GM13976 (cell line): ENCODE data around the gene DNM2.

Experiments
- DNase-seq: peaks from one replicate; pipeline ENCODE4 v3.0.0; 2012; ENCODE audit warnings: low spot score
- in situ Hi-C: fragments of 300-500 bp; cut with MboI; formaldehyde crosslinking; loops from one replicate; pipeline ENCODE4 v1.12.0; 2022; ENCODE audit warnings: low sequenced_read_pairs, mixed read lengths, inconsistent platforms; ENCODE audit not compliant: unreplicated experiment
- TF ChIP-seq, protein P1 (sequence below): IDR thresholded peaks from 2 replicates; pipeline ENCODE4 v1.5.1; 2012; ENCODE audit warnings: borderline replicate concordance, mild to moderate bottlenecking; ENCODE audit not compliant: insufficient read depth; ENCODE audit errors: extremely low read depth, missing control alignments, control extremely low read depth

Gene DNM2

DNA sequence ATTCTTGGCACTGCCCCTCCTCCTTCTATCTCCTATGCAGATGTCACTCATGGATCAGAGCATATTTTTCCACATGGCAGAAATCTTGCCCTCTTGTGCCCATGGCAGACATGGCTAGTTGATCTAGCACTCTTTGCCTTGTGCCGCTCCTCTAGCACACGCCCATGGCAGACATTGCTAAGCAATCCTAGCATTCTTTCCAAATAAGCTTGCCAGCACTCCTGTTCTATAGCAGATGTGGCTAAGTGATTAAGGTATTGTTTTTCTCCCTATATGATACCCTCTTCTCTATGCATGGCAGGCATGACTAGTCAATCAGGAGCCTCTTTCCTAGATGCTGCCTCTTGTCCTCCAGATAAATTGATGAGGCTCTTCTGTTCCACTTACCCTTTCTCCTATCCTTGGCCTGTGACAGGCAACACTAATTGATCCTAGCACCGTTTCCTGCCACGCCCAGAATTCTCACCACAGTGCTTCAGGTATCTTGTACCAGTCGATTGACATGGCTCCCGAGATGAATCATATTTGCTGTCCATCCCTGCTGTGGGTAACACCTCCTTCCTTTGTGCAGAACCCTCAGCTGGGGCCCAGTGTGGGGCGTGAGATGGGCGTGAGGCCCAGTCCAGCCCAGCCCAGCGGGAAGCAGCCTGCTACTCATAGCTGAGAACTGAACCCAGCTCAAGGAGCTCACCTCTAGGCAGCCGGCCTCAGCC is 91.2 kb downstream of the DNM2 start:
- in situ Hi-C loops, result no loop called here
- TF ChIP-seq, protein P1, sequence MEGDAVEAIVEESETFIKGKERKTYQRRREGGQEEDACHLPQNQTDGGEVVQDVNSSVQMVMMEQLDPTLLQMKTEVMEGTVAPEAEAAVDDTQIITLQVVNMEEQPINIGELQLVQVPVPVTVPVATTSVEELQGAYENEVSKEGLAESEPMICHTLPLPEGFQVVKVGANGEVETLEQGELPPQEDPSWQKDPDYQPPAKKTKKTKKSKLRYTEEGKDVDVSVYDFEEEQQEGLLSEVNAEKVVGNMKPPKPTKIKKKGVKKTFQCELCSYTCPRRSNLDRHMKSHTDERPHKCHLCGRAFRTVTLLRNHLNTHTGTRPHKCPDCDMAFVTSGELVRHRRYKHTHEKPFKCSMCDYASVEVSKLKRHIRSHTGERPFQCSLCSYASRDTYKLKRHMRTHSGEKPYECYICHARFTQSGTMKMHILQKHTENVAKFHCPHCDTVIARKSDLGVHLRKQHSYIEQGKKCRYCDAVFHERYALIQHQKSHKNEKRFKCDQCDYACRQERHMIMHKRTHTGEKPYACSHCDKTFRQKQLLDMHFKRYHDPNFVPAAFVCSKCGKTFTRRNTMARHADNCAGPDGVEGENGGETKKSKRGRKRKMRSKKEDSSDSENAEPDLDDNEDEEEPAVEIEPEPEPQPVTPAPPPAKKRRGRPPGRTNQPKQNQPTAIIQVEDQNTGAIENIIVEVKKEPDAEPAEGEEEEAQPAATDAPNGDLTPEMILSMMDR, result no peak
- no peak for DNase-seq

DNA sequence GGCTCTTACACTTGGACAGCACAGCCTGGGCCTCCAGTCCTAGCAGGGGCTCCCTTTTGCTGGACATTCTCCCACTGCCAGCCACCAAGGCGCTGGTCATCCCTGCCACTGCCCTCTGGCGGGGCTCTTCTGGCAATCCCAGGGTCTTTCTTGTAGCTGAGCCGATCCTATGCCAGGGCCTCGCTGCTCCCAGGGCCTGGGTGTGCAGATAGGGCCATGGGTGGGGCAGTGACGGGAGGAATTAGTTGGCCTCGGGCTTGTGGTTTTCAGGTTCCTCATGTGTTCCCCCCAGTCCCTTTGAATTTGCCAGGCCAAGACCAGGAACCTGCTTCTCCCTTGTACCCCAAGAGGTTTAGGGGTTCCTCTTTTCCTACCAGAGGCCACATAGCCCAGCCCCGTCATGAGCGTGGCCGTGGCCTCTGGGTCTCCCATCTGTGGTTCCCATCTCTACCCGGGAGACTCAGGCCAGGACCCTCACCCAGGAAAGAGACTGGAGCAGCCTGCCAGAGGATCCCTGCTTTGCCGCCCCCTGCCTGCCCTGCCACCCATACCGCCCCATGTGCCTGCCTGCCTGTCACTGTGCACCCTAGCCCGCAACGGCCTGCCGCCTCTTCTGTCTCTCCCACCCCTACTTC is 91.9 kb downstream of the DNM2 start:
- DNase-seq, result no peak
- TF ChIP-seq, protein P1, result no peak
- in situ Hi-C loops, result no loop called here

DNA sequence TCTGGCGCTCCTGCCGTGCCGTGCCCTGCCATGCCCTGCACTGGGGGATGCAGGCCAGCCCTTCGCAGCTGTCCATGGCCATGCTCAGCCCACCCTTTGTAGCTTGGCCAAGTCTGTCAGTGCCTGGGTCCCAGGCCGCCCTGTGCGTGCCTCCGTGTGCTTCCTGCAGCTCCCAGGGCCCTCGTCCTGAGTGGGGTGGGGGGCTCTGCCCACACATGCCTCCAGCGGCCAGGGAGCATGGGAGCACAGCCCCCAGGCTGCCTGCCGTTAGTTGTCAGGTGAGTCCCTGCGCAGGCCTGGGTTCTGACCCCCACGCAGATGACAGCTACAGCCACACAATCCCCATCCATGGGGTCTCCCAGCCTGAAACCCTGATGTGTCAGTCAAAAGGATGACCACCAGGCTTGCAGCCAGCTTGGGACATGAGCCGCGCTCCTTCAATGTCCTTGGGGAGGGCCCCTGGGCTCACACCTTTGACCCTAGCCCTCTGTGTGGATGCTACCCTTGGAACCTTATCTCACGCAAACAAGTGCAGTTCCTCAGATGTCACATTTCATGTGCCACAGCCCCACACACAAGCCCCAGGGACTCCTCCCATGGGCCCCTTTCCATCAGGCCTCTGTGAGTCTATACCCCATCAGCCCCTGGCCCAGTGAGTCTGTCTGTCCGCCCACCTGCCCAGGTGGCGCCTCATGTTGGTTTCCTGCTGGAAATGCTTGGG is 93.7 kb downstream of the DNM2 start:
- in situ Hi-C loops, result no loop called here
- TF ChIP-seq, protein P1, result no peak

DNA sequence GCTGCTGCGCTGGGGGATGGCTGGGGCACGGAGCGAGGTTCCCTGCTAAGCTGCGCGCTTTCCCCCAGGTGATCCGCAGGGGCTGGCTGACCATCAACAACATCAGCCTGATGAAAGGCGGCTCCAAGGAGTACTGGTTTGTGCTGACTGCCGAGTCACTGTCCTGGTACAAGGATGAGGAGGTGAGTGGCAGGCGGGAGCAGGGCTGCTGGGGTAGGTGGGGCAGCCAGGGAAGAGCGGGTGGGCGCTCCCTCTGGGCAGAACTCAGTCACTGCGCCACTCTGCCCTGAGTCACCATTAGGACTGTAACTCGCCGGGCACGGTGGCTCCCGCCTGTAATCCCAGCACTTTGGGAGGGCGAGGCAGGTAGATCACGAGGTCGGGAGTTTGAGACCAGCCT is 94.3 kb downstream of the DNM2 start:
- DNase-seq, result no peak
- in situ Hi-C loops, result no loop called here
- TF ChIP-seq, protein P1, result no peak

More for the DNA sequence above, 93.7 kb downstream of the DNM2 start:
- no peak for DNase-seq

DNA sequence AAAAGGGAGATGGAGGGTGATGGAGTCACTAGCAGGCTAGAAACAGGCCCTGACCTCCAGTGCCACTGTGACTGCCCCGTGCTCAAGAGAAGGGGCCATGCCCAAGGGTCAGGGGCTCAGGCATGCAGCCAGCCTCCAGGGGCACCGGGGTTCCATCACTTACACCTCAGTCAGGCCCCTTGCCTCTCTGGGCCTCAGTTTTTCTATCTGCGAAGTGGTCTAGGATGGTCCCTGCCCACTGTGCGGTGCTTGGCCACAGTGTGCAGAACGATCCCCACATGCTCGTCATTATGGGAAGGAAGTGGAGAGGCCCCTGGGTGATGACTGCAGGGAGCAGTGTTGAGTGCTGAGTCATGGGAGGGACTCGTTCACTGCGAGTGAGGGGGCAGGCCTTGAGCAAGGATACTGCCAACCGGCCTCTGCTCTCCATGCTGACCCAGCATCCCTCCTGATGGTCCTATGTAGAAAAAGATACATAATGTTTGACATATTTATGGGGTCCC is 95.1 kb downstream of the DNM2 start:
- DNase-seq, result no peak
- in situ Hi-C loops, result no loop called here
- TF ChIP-seq, protein P1, result no peak

DNA sequence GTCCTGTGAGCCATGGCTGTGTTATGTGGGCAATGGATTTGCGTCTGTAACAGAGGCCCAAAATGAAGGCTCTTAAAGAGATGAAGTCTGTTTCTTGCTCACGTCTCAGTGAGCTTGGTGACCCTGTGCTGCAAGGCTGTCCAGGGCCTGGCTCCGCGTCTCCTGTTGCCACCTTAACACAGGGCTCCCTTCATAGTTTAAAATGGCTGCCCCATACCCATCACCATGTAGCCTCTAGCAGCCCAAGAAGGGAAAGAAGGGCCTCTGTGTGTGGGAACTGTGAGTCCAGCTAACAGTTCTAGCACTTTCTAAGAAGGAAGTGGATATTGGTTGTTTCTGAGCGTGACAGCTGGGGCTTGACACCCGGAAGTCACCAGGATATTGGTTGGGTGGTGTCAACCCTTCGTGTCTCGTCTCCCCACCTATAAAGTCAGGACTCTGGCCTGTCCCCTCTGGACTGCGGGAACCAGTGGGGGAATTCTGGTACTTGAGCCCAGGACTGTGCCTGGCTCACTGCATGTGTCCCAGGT is 97.2 kb downstream of the DNM2 start:
- in situ Hi-C loops, result no loop called here
- TF ChIP-seq, protein P1, result no peak
- no peak for DNase-seq
